ENCODE measurements around the gene CTNNAL1.

CTNNAL1 gene

DNA sequence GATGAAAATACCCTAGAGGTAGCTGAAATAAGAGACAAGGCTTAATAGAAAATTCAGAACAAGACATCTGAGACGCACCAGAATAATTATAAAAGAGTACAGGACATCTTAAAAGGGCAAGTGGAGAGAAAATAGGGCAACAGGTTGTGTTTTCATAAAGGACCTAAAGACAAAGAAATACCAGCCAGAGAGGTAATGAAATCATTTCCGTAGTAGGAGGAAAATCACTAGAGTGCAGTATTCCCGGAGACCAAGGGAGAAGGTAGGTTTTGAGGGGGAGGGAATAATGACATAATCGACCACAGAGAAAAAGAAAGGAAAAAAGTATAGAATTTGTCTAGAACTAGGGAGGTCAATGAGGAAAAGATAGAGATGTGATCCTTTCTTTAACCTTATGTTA lies 26.2 kb upstream of the CTNNAL1 start:
- peaks cover 34% of the 10 kb centered on the region for H3K36me3 ChIP-seq
- H3K4me1 ChIP-seq = no peaks in the 10 kb centered on the region
- TF ChIP-seq, protein P1, sequence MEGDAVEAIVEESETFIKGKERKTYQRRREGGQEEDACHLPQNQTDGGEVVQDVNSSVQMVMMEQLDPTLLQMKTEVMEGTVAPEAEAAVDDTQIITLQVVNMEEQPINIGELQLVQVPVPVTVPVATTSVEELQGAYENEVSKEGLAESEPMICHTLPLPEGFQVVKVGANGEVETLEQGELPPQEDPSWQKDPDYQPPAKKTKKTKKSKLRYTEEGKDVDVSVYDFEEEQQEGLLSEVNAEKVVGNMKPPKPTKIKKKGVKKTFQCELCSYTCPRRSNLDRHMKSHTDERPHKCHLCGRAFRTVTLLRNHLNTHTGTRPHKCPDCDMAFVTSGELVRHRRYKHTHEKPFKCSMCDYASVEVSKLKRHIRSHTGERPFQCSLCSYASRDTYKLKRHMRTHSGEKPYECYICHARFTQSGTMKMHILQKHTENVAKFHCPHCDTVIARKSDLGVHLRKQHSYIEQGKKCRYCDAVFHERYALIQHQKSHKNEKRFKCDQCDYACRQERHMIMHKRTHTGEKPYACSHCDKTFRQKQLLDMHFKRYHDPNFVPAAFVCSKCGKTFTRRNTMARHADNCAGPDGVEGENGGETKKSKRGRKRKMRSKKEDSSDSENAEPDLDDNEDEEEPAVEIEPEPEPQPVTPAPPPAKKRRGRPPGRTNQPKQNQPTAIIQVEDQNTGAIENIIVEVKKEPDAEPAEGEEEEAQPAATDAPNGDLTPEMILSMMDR (IDR thresholded peaks at IDR 0.05; ENCODE audit: low read depth, low read length) = no peak
- H3K9me3 ChIP-seq = no peaks in the 10 kb centered on the region
- DNase-seq = no peak
- H3K27me3 ChIP-seq = no peaks in the 10 kb centered on the region
- no peak overlapping the region for H3K4me3 ChIP-seq (ENCODE audit: low read depth, low read length)

DNA sequence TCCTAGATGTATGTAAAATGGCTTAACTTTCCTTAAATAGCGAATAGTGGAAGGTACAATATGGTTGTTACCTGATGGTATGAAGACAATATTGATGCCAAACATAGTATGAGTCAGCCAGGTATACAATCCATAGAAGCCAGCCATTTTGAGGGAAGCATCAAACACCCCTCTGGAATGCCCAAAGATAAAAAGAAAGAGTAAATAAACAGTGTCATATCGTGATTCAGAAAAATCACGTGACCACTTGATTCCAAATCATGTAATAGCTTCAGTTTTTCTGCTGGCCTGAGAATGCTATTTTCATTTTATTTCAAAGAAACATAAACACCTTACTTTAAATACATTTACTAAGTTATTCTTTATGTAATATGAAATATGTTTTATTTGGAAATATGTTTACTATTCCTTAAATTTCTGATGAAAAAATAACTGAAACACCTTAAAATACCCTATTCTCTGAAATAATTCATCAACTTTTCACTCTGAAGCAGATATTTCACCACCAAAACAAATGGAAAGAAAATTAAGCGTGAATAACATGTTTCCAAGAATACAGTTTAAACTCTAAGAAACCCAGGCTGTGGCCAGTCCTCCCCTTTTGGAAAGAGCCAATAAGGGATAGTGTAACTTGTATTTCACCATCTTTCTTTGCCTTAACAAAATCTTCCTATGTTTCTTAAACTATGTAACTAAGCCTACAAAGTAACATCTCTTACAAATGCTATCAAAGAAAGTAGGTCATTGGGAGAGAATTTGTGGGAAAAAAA lies 24.8 kb upstream of the CTNNAL1 start:
- TF ChIP-seq, protein P1 (IDR thresholded peaks at IDR 0.05; ENCODE audit: low read depth, low read length) = no peak
- Histone ChIP-seq H3K9me3 (no peaks in the 10 kb centered on the region), H3K27me3 (no peaks in the 10 kb centered on the region), H3K4me3 (ENCODE audit: low read depth, low read length) (no peak overlapping the region), H3K4me1 (no peaks in the 10 kb centered on the region), H3K36me3 (peaks cover 36% of the 10 kb centered on the region)
- no peak for DNase-seq

DNA sequence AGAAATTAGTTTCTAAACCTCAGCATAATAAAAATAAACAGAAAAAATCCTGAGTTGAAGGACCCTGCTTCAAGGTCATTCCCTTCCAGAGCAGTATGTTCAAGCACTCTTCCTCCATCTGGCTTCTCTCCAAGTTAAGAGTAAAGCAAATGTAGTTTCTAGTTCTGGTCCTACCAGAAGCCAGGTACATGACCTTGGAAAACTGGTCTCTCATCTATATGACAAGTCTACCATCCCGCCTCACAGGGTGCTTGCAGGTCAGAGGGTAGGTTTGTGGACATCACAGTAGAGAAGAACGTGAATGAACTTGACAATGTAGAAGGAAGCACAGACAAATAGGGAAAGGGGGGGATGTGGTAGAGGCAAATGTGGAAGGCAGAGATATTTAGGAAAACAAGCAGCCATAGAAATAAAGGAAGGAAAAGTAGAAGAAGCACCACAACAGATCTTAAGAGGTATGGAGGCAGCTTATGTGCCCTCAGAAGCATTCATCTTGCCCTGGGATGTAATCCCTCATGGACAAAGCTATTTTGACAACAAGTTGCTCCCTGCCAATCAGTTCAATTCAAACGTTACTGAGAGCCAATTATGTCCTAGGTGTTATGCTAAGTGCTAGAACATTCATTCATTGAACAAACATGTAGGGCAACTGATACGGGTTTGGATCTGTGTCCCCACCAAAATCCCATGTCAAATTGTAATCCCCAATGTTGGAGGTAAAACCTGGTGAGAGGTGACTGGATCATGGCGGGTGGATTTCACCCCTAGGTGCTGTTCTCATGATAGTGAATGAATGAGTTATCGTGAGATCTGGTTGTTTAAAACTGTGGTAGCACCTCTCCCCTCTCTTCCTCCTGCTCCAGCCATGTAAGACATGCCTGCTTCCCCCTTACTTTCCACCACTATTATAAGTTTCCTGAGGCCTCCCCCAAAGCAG lies 23.7 kb upstream of the CTNNAL1 start:
- Histone ChIP-seq H3K9me3 (no peaks in the 10 kb centered on the region), H3K4me3 (ENCODE audit: low read depth, low read length) (no peak overlapping the region), H3K4me1 (no peaks in the 10 kb centered on the region), H3K27me3 (no peaks in the 10 kb centered on the region), H3K36me3 (peaks cover 37% of the 10 kb centered on the region)
- TF ChIP-seq, protein P1 (IDR thresholded peaks at IDR 0.05; ENCODE audit: low read depth, low read length) = no peak
- DNase-seq = no peak

DNA sequence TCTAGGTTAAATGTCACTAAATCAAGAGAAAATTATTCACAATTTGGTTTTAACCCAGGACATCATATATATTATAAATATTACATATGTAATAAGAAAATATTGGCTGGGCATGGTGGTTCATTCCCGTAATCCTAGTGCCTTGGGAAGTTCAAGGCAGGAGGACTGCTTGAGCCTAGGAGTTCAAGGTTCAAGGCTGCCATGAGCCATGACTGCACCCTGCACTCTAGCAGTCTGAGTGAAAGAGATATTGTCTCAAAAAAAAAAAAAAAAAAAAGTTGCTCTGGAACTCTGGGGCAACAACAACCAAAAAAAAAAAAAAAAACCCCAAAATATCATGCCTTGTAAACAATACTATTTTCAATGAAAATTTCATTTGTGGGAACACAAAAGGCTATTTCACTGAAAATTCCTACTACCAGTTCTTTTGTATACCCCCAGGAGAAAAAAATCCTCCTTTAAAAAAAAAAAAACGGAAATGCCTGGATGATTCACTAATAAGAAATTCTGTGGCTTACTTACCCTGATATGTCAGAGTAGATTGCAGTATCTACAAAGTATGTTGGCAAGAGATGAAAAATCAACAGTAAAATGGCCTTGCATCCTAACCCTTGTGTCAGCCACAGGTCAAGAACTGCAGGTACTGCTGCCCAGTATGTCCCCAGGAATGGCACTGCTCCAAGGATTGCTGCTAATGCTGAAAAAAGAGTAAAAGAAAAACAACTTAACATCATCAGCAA lies 22.6 kb upstream of the CTNNAL1 start:
- H3K4me3 ChIP-seq (ENCODE audit: low read depth, low read length) = no peak overlapping the region
- TF ChIP-seq, protein P1 (IDR thresholded peaks at IDR 0.05; ENCODE audit: low read depth, low read length) = no peak

DNA sequence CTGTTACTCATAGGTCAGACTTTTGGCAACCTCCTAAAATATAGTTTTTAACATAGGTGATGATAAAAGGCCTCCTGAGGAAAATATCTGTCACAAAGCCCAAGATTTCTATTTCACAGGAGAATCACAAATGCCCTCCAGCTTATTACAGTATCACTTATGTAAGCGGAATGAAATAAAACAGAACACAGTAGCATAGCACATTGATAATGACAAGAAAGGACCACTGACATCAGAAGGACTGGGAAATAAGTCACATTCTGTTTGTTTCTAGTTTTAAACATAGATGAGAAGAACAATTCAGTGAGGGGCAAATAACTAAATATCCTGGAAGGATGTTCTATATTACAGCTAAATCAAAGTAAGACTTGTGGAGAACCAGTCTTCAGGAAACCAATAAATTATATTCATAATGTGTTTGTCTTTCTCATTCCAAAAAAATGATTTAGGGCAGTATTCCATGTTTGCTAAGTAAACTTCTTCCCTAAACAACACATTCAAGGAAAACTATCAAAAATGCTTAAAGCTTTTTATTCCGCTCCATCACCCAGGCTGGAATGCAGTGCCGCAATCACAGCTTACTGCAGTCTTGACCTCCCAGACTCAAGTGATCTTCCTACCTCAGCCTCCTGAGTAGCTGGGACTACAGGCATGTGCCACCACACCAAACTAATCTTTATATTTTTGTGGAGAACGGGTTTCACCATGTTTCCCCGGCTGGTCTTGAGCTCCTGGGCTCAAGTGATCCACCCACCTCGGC lies 20.8 kb upstream of the CTNNAL1 start:
- no peak for DNase-seq
- H3K4me1 ChIP-seq = no peaks in the 10 kb centered on the region
- TF ChIP-seq, protein P1 (IDR thresholded peaks at IDR 0.05; ENCODE audit: low read depth, low read length) = no peak
- peaks cover 46% of the 10 kb centered on the region for H3K36me3 ChIP-seq
- H3K27me3 ChIP-seq = no peaks in the 10 kb centered on the region
- H3K9me3 ChIP-seq = no peaks in the 10 kb centered on the region
- H3K4me3 ChIP-seq (ENCODE audit: low read depth, low read length) = no peak overlapping the region

More for the DNA sequence above, 22.6 kb upstream of the CTNNAL1 start:
- Histone ChIP-seq H3K27me3 (no peaks in the 10 kb centered on the region), H3K4me1 (no peaks in the 10 kb centered on the region), H3K9me3 (no peaks in the 10 kb centered on the region), H3K36me3 (peaks cover 43% of the 10 kb centered on the region)
- DNase-seq = no peak
